GM18868 (cell line): ENCODE data around the gene OLFM1.

ENCODE experiments used
- ATAC-seq: cut with Tn5 transposase; IDR thresholded peaks from one replicate; pipeline ENCODE4 v1.9.1; 2021; ENCODE audit warnings: mild to moderate bottlenecking, moderate library complexity; ENCODE audit not compliant: unreplicated experiment

OLFM1 gene

DNA sequence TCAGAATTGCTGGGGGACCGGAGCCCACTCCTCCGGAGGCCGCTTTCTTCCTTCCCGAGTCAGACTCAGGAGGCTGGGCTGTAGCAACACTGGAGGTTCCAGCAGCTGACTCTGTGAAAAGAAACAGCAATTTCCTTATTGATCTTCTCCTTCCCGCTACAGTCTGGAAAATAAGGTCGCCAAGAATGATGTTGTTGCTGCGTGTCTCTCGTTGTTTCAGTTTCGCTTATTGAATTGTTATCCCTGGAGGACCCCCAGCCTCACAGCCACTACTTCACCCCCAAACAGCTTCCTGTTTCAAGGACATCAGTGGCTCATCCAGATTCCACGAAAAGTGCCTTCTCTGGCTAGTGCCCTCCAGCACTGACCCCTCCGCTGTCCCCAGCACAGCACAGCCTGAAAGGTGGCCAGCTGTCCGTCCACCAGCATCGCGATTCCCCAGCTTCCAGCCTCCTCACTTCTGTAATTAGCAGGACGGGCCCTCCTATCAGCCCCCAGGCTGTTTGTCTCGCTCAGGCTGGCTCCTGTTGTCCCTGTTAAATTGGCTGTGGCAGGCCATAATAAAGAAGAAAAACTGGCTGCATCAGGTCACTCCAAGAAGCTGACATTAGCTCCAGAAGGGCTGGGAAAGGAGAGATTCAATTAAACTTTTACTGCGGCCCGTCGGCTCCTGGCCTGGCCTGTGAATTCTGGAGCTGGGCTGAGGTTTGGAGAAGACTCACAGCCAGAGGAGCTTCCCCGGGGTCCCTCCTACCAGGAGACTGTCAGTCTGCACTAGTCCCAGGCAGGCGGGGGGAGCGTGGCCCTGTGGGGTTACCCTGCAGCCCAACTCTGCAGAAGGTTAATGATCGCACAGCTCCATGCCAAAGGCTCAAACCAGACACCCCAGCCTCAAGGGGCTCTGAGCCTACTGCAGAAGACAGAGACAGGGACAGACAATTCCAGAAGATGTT, 40.5 kb downstream of the OLFM1 start:
- no peak for ATAC-seq

- ATAC-seq: no peak
Observed at GRCh38 chr9:135129137-135129695, 41.7 kb downstream of the OLFM1 start.

DNA sequence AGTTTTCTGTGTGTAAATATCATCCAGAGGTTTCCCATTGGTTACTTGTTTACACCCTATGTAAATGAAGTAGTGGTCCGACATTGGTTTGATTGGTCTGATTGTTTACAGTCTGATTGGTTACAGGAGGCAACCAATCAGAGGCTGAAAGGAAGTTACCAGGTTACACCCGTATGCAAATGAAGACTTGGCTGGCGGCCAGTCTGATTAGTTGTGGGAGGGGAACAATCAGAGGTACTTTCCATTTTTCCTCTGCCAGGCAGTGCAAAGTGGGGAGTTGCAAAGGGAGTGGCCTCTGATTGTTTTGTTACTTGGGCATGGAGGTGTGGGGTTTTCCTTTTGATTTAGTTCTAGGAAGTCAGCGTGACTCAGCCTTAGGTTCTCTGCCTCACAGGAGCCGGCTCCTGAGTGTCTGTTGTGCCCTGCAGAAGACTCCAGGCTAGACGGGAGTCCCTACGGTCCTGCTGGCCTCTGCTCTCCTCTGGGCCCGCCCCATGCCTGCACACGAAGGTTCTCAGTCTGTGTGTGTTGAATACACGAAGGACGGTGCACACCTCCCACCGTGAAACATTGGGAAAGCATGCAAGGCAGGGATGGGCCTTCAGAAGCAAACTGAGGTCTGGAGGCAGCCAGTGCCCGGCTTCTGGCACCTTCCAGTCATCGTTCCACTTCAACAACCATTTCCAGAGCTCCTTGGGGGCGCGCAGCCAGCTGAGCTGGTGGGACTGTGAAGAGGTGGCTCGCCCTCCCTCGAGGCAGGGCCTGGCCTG, 42.9 kb downstream of the OLFM1 start:
- ATAC-seq: no peak

DNA sequence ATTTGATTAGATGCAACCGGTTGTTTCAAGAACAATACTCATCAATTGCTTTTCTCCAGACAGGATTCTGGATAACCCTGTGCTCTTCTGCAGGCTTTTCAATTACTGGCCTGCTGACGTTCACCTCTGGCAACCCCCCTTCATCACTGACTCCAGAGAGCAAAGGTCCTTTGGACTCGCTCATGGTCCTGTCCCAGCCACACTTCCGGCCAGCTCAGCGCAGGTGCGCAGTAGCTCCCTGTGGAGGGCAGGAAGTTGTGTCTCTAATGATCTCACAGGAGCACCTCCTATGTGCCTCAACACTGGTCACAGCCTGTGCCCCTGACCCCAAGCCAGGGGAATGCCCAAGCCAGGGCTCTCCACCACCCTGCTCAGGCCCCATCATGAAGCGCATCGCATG, 44.0 kb downstream of the OLFM1 start:
- no peak for ATAC-seq

- ATAC-seq: no peak
Observed at GRCh38 chr9:135132008-135132407, 44.5 kb downstream of the OLFM1 start.

- ATAC-seq: no peak
Observed at GRCh38 chr9:135134268-135135022, 47.0 kb downstream of the OLFM1 start.

DNA sequence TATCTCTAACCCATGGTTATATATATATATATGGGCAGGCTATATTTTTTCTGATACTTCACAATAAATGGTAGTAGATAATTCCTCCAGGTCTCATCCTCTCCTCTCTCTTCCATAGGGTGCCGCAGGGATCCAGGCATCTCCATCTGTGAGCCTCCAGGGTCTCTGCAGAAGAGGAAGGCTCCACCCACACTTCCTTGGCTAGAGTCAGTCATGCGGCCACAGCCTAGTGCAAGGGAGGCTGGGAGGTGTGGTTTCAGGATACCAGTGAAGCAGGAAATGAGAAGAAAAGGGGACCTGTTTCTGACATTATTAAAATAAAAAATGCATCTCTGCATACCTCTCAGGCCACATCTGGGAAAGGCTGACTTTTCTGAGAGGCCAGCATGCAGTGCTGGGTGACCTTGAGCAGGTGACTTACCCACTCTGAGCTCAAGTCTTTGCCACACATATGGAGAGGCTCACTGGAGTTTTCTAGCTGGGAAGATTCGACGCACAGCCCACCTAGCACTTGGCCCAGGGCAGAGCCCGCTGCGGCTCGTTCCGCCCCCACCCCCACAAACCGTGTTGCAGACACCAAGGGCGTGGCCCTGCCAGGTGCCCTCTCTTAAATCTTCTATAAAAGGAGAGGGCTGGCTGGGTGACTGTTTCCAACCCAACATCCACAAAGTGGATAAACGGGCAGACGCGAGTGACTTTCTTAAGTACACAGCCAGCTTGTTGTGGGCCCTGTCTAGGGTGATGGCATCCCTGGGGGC, 47.9 kb downstream of the OLFM1 start:
- ATAC-seq: no peak

DNA sequence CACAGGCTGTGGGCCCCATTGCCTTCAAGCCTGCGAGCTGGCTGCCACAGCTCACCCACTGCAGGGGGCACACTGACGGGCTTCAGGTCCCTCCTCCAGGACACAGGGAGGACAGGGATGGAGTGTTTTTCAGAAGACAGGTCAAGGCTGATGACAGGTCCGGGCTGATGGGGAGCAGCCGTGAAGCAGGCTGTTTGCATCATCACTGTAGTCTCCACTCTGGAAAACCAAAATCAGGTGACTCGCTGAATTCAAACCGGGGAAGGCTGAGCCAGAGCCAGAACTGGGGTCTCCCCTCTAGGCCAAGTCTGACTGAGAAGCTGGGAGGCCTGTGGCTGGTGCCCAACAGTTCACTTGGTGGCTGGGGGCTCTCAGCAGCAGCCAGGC, 48.5 kb downstream of the OLFM1 start:
- ATAC-seq: no peak

GRCh38 chr9:135136481-135136880, 49.0 kb downstream of the OLFM1 start:
- ATAC-seq: no peak

GRCh38 chr9:135136991-135137832, 49.7 kb downstream of the OLFM1 start:
- no peak for ATAC-seq

DNA sequence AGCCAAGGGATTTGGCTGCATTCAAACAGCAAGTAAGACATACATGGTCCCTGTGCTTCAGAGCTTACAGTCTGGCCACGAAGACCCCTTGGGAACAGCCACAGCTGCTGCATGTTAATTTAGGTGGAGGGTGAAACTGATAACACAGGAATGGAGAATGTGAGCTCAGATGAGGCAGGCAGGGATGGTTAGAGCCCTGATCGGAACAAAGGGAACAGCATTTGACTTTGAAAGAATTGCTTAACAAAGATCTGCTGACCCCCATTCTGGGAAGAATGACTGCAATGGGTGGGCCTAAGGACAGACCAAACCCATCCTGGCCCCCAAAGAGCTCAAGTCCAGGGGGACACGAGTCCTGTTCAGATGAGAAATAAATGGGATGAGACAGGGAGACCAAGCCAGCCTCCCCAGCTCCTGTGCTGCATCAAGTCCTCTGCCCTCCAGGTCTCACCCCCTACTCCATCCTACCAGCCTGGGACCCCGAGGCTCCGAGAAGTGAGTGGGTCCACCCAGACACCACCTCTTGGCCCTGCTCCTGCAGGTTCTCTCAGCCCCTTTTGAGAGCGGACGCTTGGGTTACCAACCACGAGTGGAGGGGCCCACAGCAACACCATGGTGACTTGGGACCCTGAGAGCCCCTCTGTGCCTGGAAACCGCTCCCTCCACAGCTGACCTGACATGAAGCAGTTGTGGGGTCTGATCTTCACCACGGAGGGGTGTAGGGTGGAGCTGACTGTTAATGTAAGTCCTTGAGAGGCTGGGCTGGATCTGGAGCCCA, 50.8 kb downstream of the OLFM1 start:
- ATAC-seq: no peak

DNA sequence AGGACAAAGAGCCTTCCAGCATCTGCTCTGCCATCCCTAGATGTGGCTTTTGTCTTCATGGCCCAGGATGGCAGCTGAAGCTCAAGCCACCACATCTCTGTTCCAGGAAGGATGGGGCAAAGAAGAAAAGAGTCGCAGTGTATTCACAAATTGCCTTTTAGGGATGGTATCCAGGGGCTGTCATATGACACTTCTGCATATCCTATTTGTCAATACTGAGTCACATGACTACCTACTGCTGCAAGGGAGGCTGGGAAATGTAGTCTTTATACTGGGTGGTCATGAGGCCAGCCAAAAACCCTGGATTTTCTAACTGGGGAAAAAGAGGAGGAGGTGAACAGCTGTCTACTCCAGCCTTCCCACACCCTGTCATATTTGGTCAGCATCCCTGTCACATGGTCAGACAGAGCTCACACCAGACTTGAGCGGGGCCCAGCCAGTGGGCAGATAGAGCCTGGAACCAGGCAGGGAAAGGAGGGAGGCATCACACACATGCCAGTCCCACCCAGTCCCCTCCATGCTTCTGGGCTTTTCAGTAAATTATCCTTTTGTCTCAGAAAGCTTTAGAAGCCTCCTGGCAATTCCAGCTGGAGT, 52.0 kb downstream of the OLFM1 start:
- no peak for ATAC-seq

GRCh38 chr9:135141183-135141774, 53.8 kb downstream of the OLFM1 start:
- ATAC-seq: no peak

DNA sequence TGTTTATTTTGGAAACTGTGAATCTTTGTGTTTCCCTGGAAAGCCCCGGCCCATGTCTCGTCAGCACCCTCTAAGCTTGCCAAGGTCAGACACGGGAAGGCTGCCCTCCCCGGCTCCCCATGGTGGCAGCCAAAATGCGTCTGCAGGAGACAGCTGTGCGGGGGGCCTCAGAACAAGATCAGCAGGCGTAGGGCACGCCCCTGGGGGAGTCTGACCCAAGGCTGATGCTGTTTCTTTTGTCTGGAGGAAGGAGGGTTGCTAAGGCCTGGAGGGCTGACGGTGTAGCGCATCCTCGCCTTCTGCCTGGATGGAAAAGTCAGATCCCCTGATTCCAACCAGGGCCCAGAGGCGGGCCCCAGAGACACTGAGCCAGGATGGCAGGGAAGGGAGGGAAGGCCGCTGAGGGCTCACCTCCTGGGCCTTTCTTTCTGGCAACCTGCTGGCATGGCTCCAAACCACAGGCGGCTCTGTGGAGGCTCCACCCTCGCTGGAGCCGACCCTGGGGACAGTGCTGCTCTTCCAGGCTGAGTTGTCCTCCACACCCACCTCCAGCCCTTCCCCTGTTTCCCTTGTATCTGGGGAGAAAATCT, 57.2 kb downstream of the OLFM1 start:
- ATAC-seq: no peak

GRCh38 chr9:135145312-135145711, 57.8 kb downstream of the OLFM1 start:
- no peak for ATAC-seq

DNA sequence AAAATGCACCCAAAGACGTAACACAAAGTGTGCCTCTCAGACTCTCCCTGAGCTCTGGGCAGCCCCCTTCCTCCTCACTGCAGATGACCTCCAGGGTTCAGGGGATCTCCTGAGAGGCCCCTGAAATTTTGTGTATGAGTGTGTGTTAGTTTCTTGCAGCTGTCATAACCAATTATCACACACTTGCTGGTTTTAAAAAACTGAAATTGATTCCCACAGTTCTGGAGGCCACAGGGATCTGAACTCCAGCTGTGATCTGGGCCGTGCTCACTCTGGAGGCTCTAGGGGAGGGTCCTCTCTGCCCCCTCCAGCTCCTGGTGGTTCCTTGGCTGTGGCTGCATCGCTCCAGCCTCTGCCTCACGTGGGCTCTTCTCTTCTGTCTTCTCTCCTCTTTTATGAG, 58.8 kb downstream of the OLFM1 start:
- no peak for ATAC-seq

DNA sequence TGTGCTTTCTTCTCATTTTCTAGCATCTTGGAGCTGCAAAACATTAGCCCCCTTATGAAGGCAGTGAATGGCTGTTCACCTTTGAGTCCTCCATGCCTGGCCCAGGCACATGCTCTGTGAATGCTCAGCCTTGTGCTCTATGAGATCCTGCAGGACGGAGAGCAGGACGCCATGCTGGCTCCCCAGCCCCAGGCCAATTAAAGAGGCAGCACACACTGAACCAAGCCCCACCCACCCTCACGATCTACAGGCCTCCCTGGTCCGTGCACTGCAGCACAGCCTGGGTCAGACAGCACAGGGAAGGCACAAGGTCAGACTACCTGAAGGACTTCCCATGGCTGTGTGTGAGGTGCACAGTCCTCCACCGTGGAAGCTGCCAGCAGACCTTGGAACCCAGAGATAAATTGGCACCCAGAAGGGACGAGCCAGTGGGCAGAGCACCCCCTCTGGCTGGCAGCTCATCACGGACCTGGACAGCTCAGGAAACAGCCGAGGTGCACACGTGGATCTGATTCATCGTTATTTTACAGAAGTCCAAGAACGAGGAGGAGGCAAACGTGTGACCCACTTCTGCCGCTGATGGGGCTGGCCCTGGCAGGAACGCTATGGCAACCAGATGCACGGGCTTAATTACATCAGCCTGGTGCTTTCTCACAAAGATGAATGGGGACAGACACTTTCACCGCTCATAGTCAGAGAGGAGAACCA, 59.5 kb downstream of the OLFM1 start:
- no peak for ATAC-seq
